HEK293 (cell line): ENCODE measurements around the gene HPS4.

ENCODE experiments used
- KLF1 ChIP-seq: fragments of 450-650 bp; formaldehyde crosslinking; IDR thresholded peaks from 2 replicates; pipeline ENCODE4 v1.5.1; 2016; ENCODE audit warnings: missing biosample characterization, missing genetic modification characterization
- KLF9 ChIP-seq: fragments of 450-650 bp; formaldehyde crosslinking; IDR thresholded peaks from 2 replicates; pipeline ENCODE4 v1.5.1; 2016; ENCODE audit warnings: missing biosample characterization, missing genetic modification characterization, low read depth
- SP2 ChIP-seq: fragments of 450-650 bp; formaldehyde crosslinking; IDR thresholded peaks from 2 replicates; pipeline ENCODE4 v1.5.1; 2016; ENCODE audit warnings: missing biosample characterization, missing genetic modification characterization
- ZNF423 ChIP-seq: fragments of 450-650 bp; formaldehyde crosslinking; IDR thresholded peaks from 2 replicates; pipeline ENCODE4 v1.5.1; 2016; ENCODE audit warnings: missing biosample characterization, missing genetic modification characterization
- ZNF510 ChIP-seq: fragments of 450-650 bp; formaldehyde crosslinking; IDR thresholded peaks from 2 replicates; pipeline ENCODE4 v1.5.1; 2018; ENCODE audit warnings: mild to moderate bottlenecking, missing genetic modification characterization, missing biosample characterization; ENCODE audit not compliant: insufficient replicate concordance
- TF ChIP-seq, protein P1 (sequence below): fragments of 450-650 bp; formaldehyde crosslinking; IDR thresholded peaks from 2 replicates; pipeline ENCODE4 v1.5.1; 2016; ENCODE audit warnings: missing biosample characterization, missing genetic modification characterization
- TF ChIP-seq, protein P2 (sequence below): fragments of 450-650 bp; formaldehyde crosslinking; IDR thresholded peaks from 2 replicates; pipeline ENCODE4 v1.5.1; 2016; ENCODE audit warnings: missing biosample characterization, missing genetic modification characterization

DNA sequence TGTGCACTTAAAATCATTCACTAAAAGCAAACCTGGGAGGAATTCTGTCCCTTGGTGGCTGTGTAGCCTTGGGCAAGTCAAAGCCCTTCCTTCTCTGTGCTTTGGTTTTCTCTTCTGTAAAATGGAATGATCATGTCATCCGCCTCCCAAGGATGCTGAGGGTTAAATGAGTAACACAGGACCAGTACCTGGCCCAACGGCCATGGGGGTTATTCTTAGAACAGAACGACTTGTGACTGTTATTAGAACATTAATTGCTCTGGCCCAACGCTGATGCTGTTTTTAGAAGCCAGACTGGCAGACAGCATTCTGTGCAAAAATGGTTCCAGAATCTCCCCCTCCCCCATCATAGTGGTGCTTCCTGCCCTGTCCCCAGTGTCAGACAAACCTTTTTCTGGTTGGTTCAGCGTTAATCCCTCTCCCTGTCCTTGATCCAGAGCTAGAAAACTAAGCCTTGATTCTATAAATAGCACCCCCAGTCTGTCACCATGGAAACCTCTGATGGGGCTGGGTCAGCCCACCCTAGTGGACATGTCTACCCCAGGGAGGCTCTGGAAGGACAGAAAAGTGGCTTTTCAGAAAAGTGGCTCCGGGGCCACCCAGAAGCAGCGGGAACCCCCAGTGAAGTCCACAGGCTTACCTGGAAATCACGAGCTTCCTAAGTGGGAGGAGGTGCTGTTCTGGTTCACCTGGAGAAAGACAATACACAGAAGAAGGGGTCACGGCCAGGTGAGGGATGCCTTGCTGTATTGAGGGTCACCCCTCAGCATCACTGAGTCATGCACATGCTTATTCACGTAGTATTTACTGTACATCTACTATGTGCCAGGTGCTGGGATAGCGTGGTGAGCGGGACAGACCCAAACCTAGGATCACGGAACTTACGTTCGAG is 44.2 kb upstream of the HPS4 start:
- TF ChIP-seq KLF9 (tag by site-specific recombination) (no peak), SP2 (tag by site-specific recombination) (no peak), KLF1 (no peak), ZNF423 (tag by site-specific recombination) (no peak), ZNF510 (no peak)
- TF ChIP-seq, protein P1, sequence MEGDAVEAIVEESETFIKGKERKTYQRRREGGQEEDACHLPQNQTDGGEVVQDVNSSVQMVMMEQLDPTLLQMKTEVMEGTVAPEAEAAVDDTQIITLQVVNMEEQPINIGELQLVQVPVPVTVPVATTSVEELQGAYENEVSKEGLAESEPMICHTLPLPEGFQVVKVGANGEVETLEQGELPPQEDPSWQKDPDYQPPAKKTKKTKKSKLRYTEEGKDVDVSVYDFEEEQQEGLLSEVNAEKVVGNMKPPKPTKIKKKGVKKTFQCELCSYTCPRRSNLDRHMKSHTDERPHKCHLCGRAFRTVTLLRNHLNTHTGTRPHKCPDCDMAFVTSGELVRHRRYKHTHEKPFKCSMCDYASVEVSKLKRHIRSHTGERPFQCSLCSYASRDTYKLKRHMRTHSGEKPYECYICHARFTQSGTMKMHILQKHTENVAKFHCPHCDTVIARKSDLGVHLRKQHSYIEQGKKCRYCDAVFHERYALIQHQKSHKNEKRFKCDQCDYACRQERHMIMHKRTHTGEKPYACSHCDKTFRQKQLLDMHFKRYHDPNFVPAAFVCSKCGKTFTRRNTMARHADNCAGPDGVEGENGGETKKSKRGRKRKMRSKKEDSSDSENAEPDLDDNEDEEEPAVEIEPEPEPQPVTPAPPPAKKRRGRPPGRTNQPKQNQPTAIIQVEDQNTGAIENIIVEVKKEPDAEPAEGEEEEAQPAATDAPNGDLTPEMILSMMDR (tag by site-specific recombination), result no peak
- TF ChIP-seq, protein P2, sequence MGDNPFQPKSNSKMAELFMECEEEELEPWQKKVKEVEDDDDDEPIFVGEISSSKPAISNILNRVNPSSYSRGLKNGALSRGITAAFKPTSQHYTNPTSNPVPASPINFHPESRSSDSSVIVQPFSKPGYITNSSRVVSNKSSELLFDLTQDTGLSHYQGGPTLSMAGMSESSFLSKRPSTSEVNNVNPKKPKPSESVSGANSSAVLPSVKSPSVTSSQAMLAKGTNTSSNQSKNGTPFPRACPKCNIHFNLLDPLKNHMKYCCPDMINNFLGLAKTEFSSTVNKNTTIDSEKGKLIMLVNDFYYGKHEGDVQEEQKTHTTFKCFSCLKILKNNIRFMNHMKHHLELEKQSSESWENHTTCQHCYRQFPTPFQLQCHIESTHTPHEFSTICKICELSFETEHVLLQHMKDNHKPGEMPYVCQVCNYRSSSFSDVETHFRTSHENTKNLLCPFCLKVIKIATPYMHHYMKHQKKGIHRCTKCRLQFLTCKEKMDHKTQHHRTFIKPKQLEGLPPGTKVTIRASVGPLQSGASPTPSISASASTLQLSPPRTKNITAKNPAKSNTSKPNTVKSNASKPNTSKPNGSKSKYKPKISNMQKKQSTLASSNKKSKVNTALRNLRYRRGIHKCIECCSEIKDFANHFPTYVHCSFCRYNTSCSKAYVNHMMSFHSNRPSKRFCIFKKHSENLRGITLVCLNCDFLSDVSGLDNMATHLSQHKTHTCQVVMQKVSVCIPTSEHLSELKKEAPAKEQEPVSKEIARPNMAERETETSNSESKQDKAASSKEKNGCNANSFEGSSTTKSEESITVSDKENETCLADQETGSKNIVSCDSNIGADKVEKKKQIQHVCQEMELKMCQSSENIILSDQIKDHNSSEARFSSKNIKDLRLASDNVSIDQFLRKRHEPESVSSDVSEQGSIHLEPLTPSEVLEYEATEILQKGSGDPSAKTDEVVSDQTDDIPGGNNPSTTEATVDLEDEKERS (tag by site-specific recombination), result no peak
